Measurements from ENCODE around the gene TBC1D9B.

DNA sequence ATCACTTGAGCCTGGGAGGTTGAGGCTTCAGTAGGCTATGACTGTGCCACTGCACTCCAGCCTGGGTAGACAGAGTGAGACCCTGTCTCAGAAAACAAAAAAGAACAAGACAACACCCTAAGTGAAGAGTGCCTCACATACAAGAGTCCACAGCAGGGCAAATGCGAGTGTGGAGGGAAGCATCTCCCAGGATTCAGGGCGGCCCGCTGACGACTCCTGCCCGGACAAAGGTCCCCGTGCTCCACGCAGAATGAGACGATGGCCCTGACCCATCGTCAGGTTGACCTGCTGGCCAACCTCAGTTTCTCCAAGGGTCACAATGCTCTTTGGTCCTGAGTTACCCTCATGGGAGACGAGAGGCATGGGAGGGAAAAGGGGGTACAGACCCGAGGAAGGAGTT, 67.4 kb downstream of the TBC1D9B start:
- TF ChIP-seq EZH2phosphoT487 (IDR thresholded peaks at IDR 0.05; ENCODE audit: insufficient read depth, low read depth) (no peak), EZH2 (IDR thresholded peaks at IDR 0.05; ENCODE audit: insufficient read depth, poor library complexity, severe bottlenecking) (no peak)
